Mesenchymal stem cell (in vitro differentiated cells and primary cell): ENCODE results near the gene KRTCAP2.

Experiments used
- DNase-seq: peaks from one replicate; pipeline ENCODE4 v3.0.0-alpha.2; 2013
- H2AFZ ChIP-seq: one replicate; pipeline ENCODE4 v1.6.1; 2013; ENCODE audit warnings: low read depth, mild to moderate bottlenecking, control low read depth, inconsistent platforms, low read length, moderate library complexity
- H2AK5ac ChIP-seq: 2 replicates; pipeline ENCODE4 v1.6.1; 2013; ENCODE audit warnings: low read length, moderate library complexity, mild to moderate bottlenecking, inconsistent platforms; ENCODE audit not compliant: severe bottlenecking
- H2BK120ac ChIP-seq: one replicate; pipeline ENCODE4 v1.6.1; 2013; ENCODE audit warnings: low read depth, mild to moderate bottlenecking, inconsistent platforms, low read length, moderate library complexity
- H2BK12ac ChIP-seq, 2 experiments: one replicate each; pipeline ENCODE4 v1.6.1; 2013; ENCODE audit warnings: inconsistent platforms in 2 of 2, low read length in 2 of 2, mild to moderate bottlenecking in 2 of 2, moderate library complexity in 2 of 2, control low read depth in 1 of 2
- H2BK15ac ChIP-seq: one replicate; pipeline ENCODE4 v1.6.1; 2013; ENCODE audit warnings: mild to moderate bottlenecking, low read depth, inconsistent platforms; ENCODE audit not compliant: poor library complexity, severe bottlenecking
- H2BK5ac ChIP-seq: 2 replicates; pipeline ENCODE4 v1.6.1; 2013; ENCODE audit warnings: low read depth, mild to moderate bottlenecking, low read length, control low read depth, inconsistent platforms; ENCODE audit not compliant: poor library complexity, severe bottlenecking
- H3K14ac ChIP-seq, 2 experiments: one replicate each; pipeline ENCODE4 v1.6.1; 2013; ENCODE audit warnings: inconsistent platforms in 2 of 2, low read length in 2 of 2, control low read depth in 1 of 2, mild to moderate bottlenecking in 1 of 2, moderate library complexity in 1 of 2
- H3K18ac ChIP-seq, 2 experiments: one replicate each; pipeline ENCODE4 v1.6.1; 2013; ENCODE audit warnings: inconsistent platforms in 2 of 2, low read length in 2 of 2, control low read depth in 1 of 2, low read depth in 1 of 2, mild to moderate bottlenecking in 1 of 2
- H3K23ac ChIP-seq, 2 experiments: one replicate each; pipeline ENCODE4 v1.6.1; 2013; ENCODE audit warnings: inconsistent platforms in 2 of 2, low read length in 2 of 2, mild to moderate bottlenecking in 2 of 2, moderate library complexity in 2 of 2, control low read depth in 1 of 2
- H3K27ac ChIP-seq: 2 replicates; pipeline ENCODE4 v1.5.1; 2013; ENCODE audit warnings: mild to moderate bottlenecking, moderate library complexity, low read length, control low read depth, inconsistent platforms; ENCODE audit not compliant: poor library complexity, severe bottlenecking
- H3K27me3 ChIP-seq, 2 experiments: 2 replicates each; pipeline versions ENCODE4 v1.6.1 to v1.7.0; 2013; ENCODE audit warnings: low read length in 2 of 2, mild to moderate bottlenecking in 2 of 2, moderate library complexity in 2 of 2, control low read depth in 1 of 2, inconsistent platforms in 1 of 2; ENCODE audit not compliant: control insufficient read depth in 1 of 2, insufficient read depth in 1 of 2
- H3K36me3 ChIP-seq, 2 experiments: 2 replicates each; pipeline versions ENCODE4 v1.6.1 to v1.7.0; 2013; ENCODE audit warnings: low read length in 2 of 2, control low read depth in 1 of 2, inconsistent platforms in 1 of 2, low read depth in 1 of 2, mild to moderate bottlenecking in 1 of 2; ENCODE audit not compliant: insufficient read depth in 2 of 2, control insufficient read depth in 1 of 2
- H3K4ac ChIP-seq, 2 experiments: one replicate each; pipeline ENCODE4 v1.6.1; 2013; ENCODE audit warnings: inconsistent platforms in 2 of 2, low read length in 2 of 2, mild to moderate bottlenecking in 2 of 2, moderate library complexity in 2 of 2, control low read depth in 1 of 2, low read depth in 1 of 2
- H3K4me1 ChIP-seq: 2 replicates; pipeline ENCODE4 v1.6.1; 2013; ENCODE audit warnings: low read depth, low read length, control low read depth; ENCODE audit not compliant: control insufficient read depth, insufficient read depth
- H3K4me2 ChIP-seq: 2 replicates; pipeline ENCODE4 v1.6.1; 2013; ENCODE audit warnings: low read length, mild to moderate bottlenecking, inconsistent platforms; ENCODE audit not compliant: poor library complexity, severe bottlenecking
- H3K4me3 ChIP-seq, 2 experiments: 2 replicates each; pipeline versions ENCODE4 v1.5.1 to v1.7.0; 2013; ENCODE audit warnings: low read length in 2 of 2, mild to moderate bottlenecking in 2 of 2, control low read depth in 1 of 2, low read depth in 1 of 2; ENCODE audit not compliant: insufficient read depth in 1 of 2
- H3K79me1 ChIP-seq: replicated peaks from 2 replicates; pipeline ENCODE4 v1.6.1; 2013; ENCODE audit warnings: mild to moderate bottlenecking, control low read depth, low read length, inconsistent platforms; ENCODE audit not compliant: poor library complexity, severe bottlenecking
- H3K9ac ChIP-seq: 2 replicates; pipeline ENCODE4 v1.7.0; 2013; ENCODE audit warnings: mild to moderate bottlenecking, low read length, moderate library complexity
- H3K9me3 ChIP-seq: 2 replicates; pipeline ENCODE4 v1.7.0; 2013; ENCODE audit warnings: mild to moderate bottlenecking, low read length; ENCODE audit not compliant: control insufficient read depth
- H4K8ac ChIP-seq: one replicate; pipeline ENCODE4 v1.6.1; 2013; ENCODE audit warnings: inconsistent platforms, mild to moderate bottlenecking, low read length, moderate library complexity
- H4K91ac ChIP-seq: one replicate; pipeline ENCODE4 v1.6.1; 2013; ENCODE audit warnings: mild to moderate bottlenecking, low read length, inconsistent platforms
- WGBS: methylation state at CpG from one replicate; pipeline ENCODE4 v1.1.7; 2013; ENCODE audit warnings: mixed read lengths; 5-methylcytosine and 5-hydroxymethylcytosine counted together

KRTCAP2 gene

DNA sequence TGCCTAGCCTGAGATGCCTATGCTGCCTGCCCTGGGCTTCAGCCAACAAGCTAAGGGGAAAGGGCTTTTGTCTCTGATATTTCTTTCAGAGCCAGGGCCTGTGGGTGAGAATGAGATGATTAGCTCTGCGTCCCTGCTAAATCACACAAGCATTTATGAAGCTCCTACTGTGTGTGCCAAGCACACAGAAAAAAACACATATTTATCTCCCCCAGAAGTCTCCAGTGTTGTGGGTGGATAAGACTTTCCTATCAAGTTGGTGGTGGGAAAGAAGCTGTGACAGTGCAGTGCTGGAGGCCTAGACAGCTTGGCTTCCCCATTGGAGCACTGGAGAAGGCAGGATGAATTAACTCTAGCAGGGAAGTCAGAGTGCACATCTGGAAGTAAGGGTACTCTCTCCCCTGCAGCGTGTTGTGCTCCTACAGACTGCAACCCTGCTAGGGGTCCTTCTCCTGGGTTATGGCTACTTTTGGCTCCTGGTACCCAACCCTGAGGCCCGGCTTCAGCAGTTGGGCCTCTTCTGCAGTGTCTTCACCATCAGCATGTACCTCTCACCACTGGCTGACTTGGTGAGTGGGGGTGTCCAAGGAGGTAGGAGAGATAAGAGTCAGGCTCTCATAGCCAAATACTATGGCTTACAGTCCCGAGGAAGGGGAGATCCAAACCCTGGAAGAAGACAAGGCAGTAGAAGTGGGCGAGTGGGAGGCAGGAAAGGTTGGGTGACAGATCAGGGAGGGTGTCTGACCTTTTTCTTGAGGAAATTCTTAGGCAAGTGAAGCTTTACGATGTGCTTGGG is 35.8 kb downstream of the KRTCAP2 start:
- Histone ChIP-seq H3K27me3 (peaks cover 0 to 4% of the 10 kb centered on the region in 2 experiments), H4K8ac (no peak overlapping the region), H2BK12ac (no peak overlapping the region), H3K14ac (no peak overlapping the region), H2BK120ac (no peak overlapping the region), H3K79me1 (peaks cover 12% of the 10 kb centered on the region), H3K4ac (peak overlapping the region; percentile 16 to 87), H3K23ac (peak overlapping the region in 1 of 2 experiments; percentile 14), H3K36me3 (peaks cover 15 to 20% of the 10 kb centered on the region in 2 experiments), H3K27ac (no peak overlapping the region), H2BK15ac (peak overlapping the region; percentile 2), H2AK5ac (no peak overlapping the region), H4K91ac (no peak overlapping the region), H3K9ac (peak overlapping the region; percentile 98), H3K4me3 (peak overlapping the region in 1 of 2 experiments; percentile 95), H3K9me3 (no peaks in the 10 kb centered on the region), H2BK5ac (no peak overlapping the region), H3K4me1 (peaks cover 26% of the 10 kb centered on the region), H3K4me2 (no peak overlapping the region), H3K18ac (peak overlapping the region in 1 of 2 experiments; percentile 71), H2AFZ (no peak overlapping the region)
- 95% methylated on average over 4 of the region's 6 CpGs for WGBS
- DNase-seq = no peak

DNA sequence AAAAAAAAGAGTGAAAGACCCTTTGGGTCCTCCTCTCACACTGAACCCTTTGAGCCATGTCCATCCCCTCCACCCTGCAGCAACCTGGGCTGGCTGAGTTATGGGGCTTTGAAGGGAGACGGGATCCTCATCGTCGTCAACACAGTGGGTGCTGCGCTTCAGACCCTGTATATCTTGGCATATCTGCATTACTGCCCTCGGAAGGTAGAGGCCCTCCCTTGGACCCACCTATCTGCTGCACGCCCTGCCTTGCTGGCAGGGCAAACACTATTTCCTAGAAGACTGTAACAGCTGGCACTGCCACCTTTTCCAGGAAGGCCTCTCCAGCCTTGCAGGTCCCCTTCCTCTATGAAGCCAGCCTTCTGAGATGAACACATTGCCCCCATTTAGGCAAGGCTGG is 36.4 kb downstream of the KRTCAP2 start:
- H3K9ac ChIP-seq = peak overlapping the region; percentile 98
- peak overlapping the region; percentile 27 for H3K27ac ChIP-seq
- peak overlapping the region in 1 of 2 experiments; percentile 95 for H3K4me3 ChIP-seq
- no peak overlapping the region for H2BK120ac ChIP-seq
- peak overlapping the region; percentile 62 for H4K8ac ChIP-seq
- peak overlapping the region in 1 of 2 experiments; percentile 15 for H2BK12ac ChIP-seq
- peak overlapping the region; percentile 16 to 87 for H3K4ac ChIP-seq
- peak overlapping the region; percentile 85 for H4K91ac ChIP-seq
- peak overlapping the region in 1 of 2 experiments; percentile 93 for H3K23ac ChIP-seq
- peak overlapping the region in 1 of 2 experiments; percentile 83 for H3K14ac ChIP-seq
- no peaks in the 10 kb centered on the region for H3K9me3 ChIP-seq
- peak overlapping the region; percentile 71 to 81 for H3K18ac ChIP-seq
- H2AFZ ChIP-seq = no peak overlapping the region
- H2BK15ac ChIP-seq = peak overlapping the region; percentile 2
- H3K36me3 ChIP-seq = peaks cover 15 to 22% of the 10 kb centered on the region in 2 experiments
- H2BK5ac ChIP-seq = no peak overlapping the region
- H3K27me3 ChIP-seq = peaks cover 0 to 4% of the 10 kb centered on the region in 2 experiments
- peaks cover 12% of the 10 kb centered on the region for H3K79me1 ChIP-seq
- H3K4me2 ChIP-seq = peak overlapping the region; percentile 62
- H2AK5ac ChIP-seq = peak overlapping the region; percentile 78
- H3K4me1 ChIP-seq = peaks cover 26% of the 10 kb centered on the region
- WGBS = 42% methylated on average over 6 of the region's 6 CpGs
- no peak for DNase-seq

DNA sequence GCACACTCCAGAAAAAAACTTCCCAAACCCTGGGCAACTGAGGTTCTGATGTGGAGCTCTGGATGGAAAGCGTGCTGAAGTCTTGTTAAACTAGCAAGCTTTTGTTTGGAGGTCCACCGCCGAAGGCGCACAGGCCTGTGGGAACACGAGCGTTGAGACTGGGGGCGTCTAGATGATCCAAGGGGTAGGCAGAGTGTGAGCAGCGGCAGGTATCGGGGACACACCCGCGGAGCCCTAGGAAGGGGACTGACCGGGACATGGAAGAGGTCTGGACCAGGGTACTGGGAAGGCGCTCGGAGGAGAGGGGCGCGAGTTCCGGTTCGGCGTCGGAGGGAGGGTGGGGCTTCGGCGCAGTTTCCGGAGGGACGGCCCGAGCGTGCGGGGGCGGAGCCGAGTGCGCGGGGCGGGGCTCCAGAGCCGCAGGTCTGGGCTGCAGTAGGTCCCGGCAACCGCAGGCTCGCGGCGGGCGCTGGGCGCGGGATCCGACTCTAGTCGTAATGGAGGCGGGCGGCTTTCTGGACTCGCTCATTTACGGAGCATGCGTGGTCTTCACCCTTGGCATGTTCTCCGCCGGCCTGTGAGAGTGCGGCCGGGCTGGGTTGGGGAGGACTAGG is 37.6 kb downstream of the KRTCAP2 start, which contains the start of gene SLC50A1:
Gene SLC50A1 (plus strand): TSS at position 438 of the 614 bp plus-strand sequence. CDS start 60 bp downstream, at position 498.
- DNase-seq = peak; percentile 97
- peak within 1 kb of the TSS; percentile 19 for H2BK5ac ChIP-seq
- H3K23ac ChIP-seq = peak within 1 kb of the TSS in 1 of 2 experiments; percentile 93
- H4K8ac ChIP-seq = peak within 1 kb of the TSS; percentile 79
- H2BK120ac ChIP-seq = peak within 1 kb of the TSS; percentile 84
- H2AFZ ChIP-seq = peak within 1 kb of the TSS; percentile 98
- peak within 1 kb of the TSS; percentile 81 for H3K4me2 ChIP-seq
- H2AK5ac ChIP-seq = peak within 1 kb of the TSS; percentile 78
- peak within 1 kb of the TSS; percentile 98 for H3K9ac ChIP-seq
- H3K27me3 ChIP-seq = peaks cover 0 to 8% of the 10 kb centered on the region in 2 experiments
- peak within 1 kb of the TSS; percentile 28 to 42 for H2BK12ac ChIP-seq
- peak within 1 kb of the TSS; percentile 66 to 94 for H3K4ac ChIP-seq
- peak within 1 kb of the TSS; percentile 66 to 95 for H3K4me3 ChIP-seq
- peak within 1 kb of the TSS; percentile 99 for H3K27ac ChIP-seq
- WGBS = under 1% methylated on average over 37 of the region's 52 CpGs
- H3K36me3 ChIP-seq = peaks cover 15 to 26% of the 10 kb centered on the region in 2 experiments
- peaks cover 12% of the 10 kb centered on the region for H3K79me1 ChIP-seq
- no peaks in the 10 kb centered on the region for H3K9me3 ChIP-seq
- H3K4me1 ChIP-seq = peaks cover 25% of the 10 kb centered on the region
- H3K18ac ChIP-seq = peak within 1 kb of the TSS; percentile 95 to 96
- peak within 1 kb of the TSS; percentile 85 for H4K91ac ChIP-seq
- peak within 1 kb of the TSS in 1 of 2 experiments; percentile 89 for H3K14ac ChIP-seq
- peak within 1 kb of the TSS; percentile 77 for H2BK15ac ChIP-seq
